Heart left ventricle (tissue), 16 donors: Measurements from ENCODE around the gene NLGN4X. TPM values are rescaled to one million over a fixed set of nuclear protein-coding genes. Genes with fewer than 3 reads are reported as not detected.

ENCODE experiments used
- ATAC-seq, 4 donors: fragments of 200-7000 bp; cut with Tn5 transposase; one replicate each; pipeline ENCODE4 v1.9.1; 2020 to 2022; ENCODE audit warnings: moderate library complexity in 4 of 4, mild to moderate bottlenecking in 3 of 4, moderate number of reproducible peaks in 1 of 4
- DNase-seq, 5 donors: peaks; one replicate each; pipeline ENCODE4 v3.0.0-alpha.2; 2020
- H3K27ac ChIP-seq, 12 donors: fragments of 200-600 bp; sonication (generic) in 4 of 12; one replicate each; pipeline versions ENCODE4 v1.5.0 to v1.8.0; 2016 to 2022; ENCODE audit warnings: mild to moderate bottlenecking in 2 of 12
- H3K27me3 ChIP-seq, 9 donors: fragments of 200-600 bp; sonication (generic) in 2 of 9; one replicate each; pipeline versions ENCODE4 v1.5.1 to v1.8.0; 2016 to 2022; ENCODE audit warnings: mild to moderate bottlenecking in 3 of 9
- H3K36me3 ChIP-seq, 9 donors: fragments of 200-600 bp; sonication (generic) in 2 of 9; one replicate each; pipeline versions ENCODE4 v1.5.0 to v1.8.0; 2018 to 2022; ENCODE audit warnings: mild to moderate bottlenecking in 2 of 9
- H3K4me1 ChIP-seq, 12 donors: fragments of 200-600 bp; sonication (generic) in 4 of 12; one replicate each; pipeline versions ENCODE4 v1.5.0 to v1.8.0; 2016 to 2022; ENCODE audit warnings: mild to moderate bottlenecking in 3 of 12
- H3K4me3 ChIP-seq, 12 donors: fragments of 200-600 bp; sonication (generic) in 4 of 12; one replicate each; pipeline versions ENCODE4 v1.5.0 to v1.8.0; 2017 to 2022; ENCODE audit warnings: mild to moderate bottlenecking in 9 of 12, moderate library complexity in 4 of 12
- H3K9me3 ChIP-seq, 12 donors: fragments of 200-600 bp; sonication (generic) in 4 of 12; one replicate each; pipeline versions ENCODE4 v1.5.0 to v1.8.0; 2016 to 2022; ENCODE audit warnings: mild to moderate bottlenecking in 1 of 12
- POLR2A ChIP-seq, 2 donors: fragments of 450-650 bp; IDR thresholded peaks; one replicate each; pipeline ENCODE4 v1.6.1; 2017; ENCODE audit warnings: antibody characterized with exemption in 2 of 2, mild to moderate bottlenecking in 2 of 2, moderate library complexity in 2 of 2
- WGBS, 4 donors: extraction: QIAGEN DNeasy Blood & Tissue Kit in 2 of 4; methylation state at CpG; one replicate each; pipeline versions ENCODE4 v1.1.5 to v1.1.7; 2013 to 2018; 5-methylcytosine and 5-hydroxymethylcytosine counted together
- intact Hi-C, 10 donors: fragments of 100-400 bp; cut with DNase I; formaldehyde crosslinking; loops; one replicate each; pipeline versions ENCODE4 v1.11.1 to v1.14.2; 2022
- polyA plus RNA-seq, 2 donors: library from polyadenylated mRNA; stranded (reverse); fragments of 200-250 nt; gene quantifications; one replicate each; pipeline ENCODE4 v1.2.3, GENCODE V29; 2013
- total RNA-seq, 9 donors: library from RNA; depleted of rRNA in 2 of 9; stranded (reverse); fragments of >200 nt in 2 of 9; fragmentation: NEBNext Ultra II Directional in 3 of 9; extraction: Animal tissue kit (Norgen Biotek cat#: 25700) in 3 of 9; gene quantifications; one replicate each; pipeline versions ENCODE4 v1.1.0 to v1.2.4, GENCODE V29; 2016 to 2023
- TF ChIP-seq, protein P1 (sequence below), 12 donors: fragments of 200-600 bp; sonication (generic) in 4 of 12; IDR thresholded peaks; one replicate each; pipeline versions ENCODE4 v1.5.0 to v1.8.0; 2018 to 2022; ENCODE audit warnings: antibody characterized with exemption in 12 of 12, mild to moderate bottlenecking in 5 of 12
- donor health status: ischemic (EF 13 %, LVEDD 7.1; RV severe dilation, severe dysfunction).
- donor health status: healthy with polysubstance abuse.
- donor health status: DM: no; HTN: yes; CAD: no.
- donor health status: DM: no; HTN: no; CAD: no.
- donor health status: ischemic (EF 25% LVEDD 6.9; RV normal size, moderate dysfunction).
- donor health status: ischemic (EF 25% LVEDD 5.7; RV mildly dilated, moderate dysfunction).
- donor health status: healthy.
- donor health status: DM: yes; HTN: yes; CAD: no.
- donor health status: ischemic (EF 35%, LVEDD 5.7; RV mildly dilated, moderate dysfunction).
- donor health status: nonischemic (EF 11% LVEDD 7.7; RV severe dilation, severe dysfunction).
- donor health status: DM: yes; HTN: yes; CAD: no.
- donor health status: PGD.
- donor health status: ischemic (EF 29% LVEDD 5.4; RV normal size, mild dysfunction).
- donor health status: nonischemic (EF 23%, LVEDD 6.1; RV moderate dilation, normal function).

The NLGN4X gene
- total and polyA plus RNA-seq, 11 donors, result 0.30 to 5.5 (median 1.3) TPM

DNA sequence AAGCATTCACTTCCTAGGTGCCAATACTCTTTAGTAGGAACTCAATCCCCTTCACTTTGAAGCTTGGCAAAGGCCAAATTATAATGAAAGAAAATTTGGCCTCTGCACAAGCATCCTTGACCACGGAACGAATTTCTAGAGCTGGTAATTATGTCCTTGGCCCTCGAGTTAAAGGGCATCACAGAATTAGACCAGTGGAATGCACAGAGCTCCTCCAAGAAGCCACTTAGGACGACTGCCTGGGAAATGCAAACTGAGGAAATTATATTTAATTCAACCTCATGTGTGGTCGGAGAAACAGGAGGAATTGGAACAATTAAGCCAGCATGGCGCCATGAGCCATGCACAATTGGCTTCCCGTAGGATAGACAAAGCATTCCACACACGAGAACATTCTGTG lies 59.3 kb downstream of the NLGN4X start:
- Histone ChIP-seq H3K27ac (no peak overlapping the region), H3K27me3 (no peaks in the 10 kb centered on the region), H3K36me3 (no peaks in the 10 kb centered on the region), H3K4me3 (no peak overlapping the region), H3K4me1 (no peaks in the 10 kb centered on the region), H3K9me3 (no peaks in the 10 kb centered on the region)
- intact Hi-C loops, result no loop called here
- DNase-seq, result no peak
- ATAC-seq, result no peak
- 58 to 64% (median 61%) methylated on average over 8 of the region's 8 CpGs for WGBS, 4 donors
- TF ChIP-seq POLR2A (IDR thresholded peaks at IDR 0.05), result no peak
- TF ChIP-seq, protein P1, sequence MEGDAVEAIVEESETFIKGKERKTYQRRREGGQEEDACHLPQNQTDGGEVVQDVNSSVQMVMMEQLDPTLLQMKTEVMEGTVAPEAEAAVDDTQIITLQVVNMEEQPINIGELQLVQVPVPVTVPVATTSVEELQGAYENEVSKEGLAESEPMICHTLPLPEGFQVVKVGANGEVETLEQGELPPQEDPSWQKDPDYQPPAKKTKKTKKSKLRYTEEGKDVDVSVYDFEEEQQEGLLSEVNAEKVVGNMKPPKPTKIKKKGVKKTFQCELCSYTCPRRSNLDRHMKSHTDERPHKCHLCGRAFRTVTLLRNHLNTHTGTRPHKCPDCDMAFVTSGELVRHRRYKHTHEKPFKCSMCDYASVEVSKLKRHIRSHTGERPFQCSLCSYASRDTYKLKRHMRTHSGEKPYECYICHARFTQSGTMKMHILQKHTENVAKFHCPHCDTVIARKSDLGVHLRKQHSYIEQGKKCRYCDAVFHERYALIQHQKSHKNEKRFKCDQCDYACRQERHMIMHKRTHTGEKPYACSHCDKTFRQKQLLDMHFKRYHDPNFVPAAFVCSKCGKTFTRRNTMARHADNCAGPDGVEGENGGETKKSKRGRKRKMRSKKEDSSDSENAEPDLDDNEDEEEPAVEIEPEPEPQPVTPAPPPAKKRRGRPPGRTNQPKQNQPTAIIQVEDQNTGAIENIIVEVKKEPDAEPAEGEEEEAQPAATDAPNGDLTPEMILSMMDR (IDR thresholded peaks at IDR 0.05), result no peak

DNA sequence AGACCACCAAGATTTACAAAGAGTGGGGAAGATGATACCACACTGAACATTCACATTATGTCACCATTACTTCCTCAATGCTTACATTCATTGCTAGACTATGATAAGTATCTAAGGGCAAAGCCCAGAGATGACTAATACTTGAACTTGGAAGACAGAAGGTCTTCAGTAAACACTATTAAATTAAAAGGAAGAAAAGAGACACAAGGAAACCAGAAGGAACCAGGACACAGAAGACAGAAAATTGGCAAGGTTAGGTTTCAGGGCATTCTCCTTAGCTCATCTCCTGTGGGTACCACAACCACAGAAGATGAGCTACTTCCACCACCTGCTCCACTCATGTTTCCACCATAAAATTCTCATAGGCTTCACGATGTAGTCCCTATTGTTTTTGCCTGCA lies 64.9 kb downstream of the NLGN4X start:
- H3K9me3 ChIP-seq, result no peaks in the 10 kb centered on the region
- intact Hi-C loops, result no loop called here
- 62 to 73% (median 66%) methylated on average over 1 of the region's 1 CpG for WGBS, 4 donors
- TF ChIP-seq, protein P1 (IDR thresholded peaks at IDR 0.05), result no peak
- no peak for TF ChIP-seq POLR2A (IDR thresholded peaks at IDR 0.05)
- H3K27ac ChIP-seq, result no peak overlapping the region
- no peaks in the 10 kb centered on the region for H3K4me1 ChIP-seq
- DNase-seq, result no peak
- no peaks in the 10 kb centered on the region for H3K36me3 ChIP-seq
- H3K4me3 ChIP-seq, result no peak overlapping the region
- no peaks in the 10 kb centered on the region for H3K27me3 ChIP-seq
- ATAC-seq, result no peak

DNA sequence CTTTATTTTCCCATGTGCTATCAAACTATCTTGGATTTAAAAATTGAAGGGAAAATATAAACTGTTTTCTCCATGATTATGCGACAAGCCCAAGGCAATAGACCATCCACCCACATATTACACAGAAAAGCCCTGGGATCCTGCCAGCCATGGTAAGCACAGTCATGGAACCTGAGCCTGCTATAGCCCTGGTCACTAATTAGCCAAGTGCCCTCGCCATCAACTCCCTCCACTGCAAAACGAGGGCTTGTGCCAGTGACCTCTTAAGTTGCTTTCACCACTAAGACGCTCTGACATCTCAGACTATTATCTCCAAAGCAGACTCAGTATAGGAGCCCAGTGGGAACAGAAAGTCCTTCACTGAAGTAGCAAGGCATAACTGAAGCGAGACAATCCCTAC lies 69.2 kb downstream of the NLGN4X start:
- TF ChIP-seq, protein P1 (IDR thresholded peaks at IDR 0.05), result no peak
- no peak for TF ChIP-seq POLR2A (IDR thresholded peaks at IDR 0.05)
- Histone ChIP-seq H3K9me3 (no peaks in the 10 kb centered on the region), H3K27me3 (no peaks in the 10 kb centered on the region), H3K4me1 (no peaks in the 10 kb centered on the region), H3K4me3 (no peak overlapping the region), H3K36me3 (no peaks in the 10 kb centered on the region), H3K27ac (no peak overlapping the region)
- DNase-seq, result no peak
- WGBS, 4 donors, result 51 to 65% (median 57%) methylated on average over 5 of the region's 5 CpGs
- ATAC-seq, result no peak
- intact Hi-C loops, result no loop called here

DNA sequence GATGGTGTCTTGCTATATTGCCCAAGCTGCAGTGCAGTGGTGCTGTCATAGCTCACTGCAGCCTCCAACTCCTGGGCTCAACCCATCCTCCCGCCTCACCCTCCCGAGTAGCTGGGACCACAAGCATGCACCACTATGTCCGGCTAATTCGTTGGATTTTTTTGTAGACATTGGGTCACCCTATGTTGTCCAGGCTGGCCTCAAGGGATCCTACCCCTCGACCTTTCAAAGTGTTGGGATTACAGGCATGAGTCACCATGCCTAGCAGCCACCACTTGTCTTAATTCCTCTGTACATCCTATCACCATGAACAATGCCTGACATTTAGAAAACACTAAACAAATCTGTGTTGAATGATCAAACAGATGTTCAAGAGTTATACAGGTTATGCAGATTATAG lies 76.7 kb downstream of the NLGN4X start:
- TF ChIP-seq, protein P1 (IDR thresholded peaks at IDR 0.05), result no peak
- no peak for TF ChIP-seq POLR2A (IDR thresholded peaks at IDR 0.05)
- Histone ChIP-seq H3K9me3 (no peaks in the 10 kb centered on the region), H3K4me1 (no peaks in the 10 kb centered on the region), H3K27ac (no peak overlapping the region), H3K36me3 (no peaks in the 10 kb centered on the region), H3K27me3 (no peaks in the 10 kb centered on the region), H3K4me3 (no peak overlapping the region)
- DNase-seq, result no peak
- WGBS, 4 donors, result 59 to 72% (median 68%) methylated on average over 5 of the region's 5 CpGs
- intact Hi-C loops, result no loop called here
- ATAC-seq, result no peak
